Measurements from ENCODE around the gene DAAM1.

Gene DAAM1

DNA sequence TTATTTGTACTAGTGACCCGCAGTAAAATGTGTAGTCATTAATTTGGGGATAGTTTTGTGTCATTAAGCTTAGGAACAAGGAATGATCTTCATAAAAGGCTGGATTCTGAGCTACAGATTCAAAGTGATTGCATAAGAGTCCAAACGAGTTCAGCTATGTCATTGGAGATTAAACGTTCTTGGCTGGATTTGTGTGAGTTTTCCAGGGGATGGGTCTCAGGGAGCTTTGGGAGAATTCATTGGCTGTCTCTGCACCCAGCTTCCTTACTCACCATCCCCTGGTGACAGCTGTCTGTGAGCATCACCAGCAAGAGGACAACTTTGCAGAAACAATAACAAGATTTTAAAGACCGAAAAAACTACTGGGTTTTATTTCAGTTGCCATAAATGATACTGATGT, 130.4 kb downstream of the DAAM1 start:
- no peak for DNase-seq

DNA sequence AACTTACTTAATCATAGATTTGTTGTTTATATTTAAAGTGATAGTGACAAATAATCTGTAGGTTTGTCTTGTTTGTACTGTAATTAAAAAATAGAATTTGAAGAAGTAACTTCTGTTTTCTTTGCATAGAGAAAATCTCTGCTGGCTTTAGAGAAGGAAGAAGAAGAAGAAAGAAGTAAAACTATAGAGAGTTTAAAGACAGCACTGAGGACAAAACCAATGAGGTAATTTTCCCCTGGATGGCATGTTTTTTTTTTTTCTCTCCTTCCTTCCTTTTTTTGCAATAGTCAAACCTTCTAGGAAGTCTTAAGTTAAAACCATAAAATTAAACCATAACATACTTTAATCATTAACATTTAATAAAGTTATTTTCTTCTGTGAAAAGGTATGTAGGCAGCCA, 131.9 kb downstream of the DAAM1 start:
- no peak for DNase-seq

DNA sequence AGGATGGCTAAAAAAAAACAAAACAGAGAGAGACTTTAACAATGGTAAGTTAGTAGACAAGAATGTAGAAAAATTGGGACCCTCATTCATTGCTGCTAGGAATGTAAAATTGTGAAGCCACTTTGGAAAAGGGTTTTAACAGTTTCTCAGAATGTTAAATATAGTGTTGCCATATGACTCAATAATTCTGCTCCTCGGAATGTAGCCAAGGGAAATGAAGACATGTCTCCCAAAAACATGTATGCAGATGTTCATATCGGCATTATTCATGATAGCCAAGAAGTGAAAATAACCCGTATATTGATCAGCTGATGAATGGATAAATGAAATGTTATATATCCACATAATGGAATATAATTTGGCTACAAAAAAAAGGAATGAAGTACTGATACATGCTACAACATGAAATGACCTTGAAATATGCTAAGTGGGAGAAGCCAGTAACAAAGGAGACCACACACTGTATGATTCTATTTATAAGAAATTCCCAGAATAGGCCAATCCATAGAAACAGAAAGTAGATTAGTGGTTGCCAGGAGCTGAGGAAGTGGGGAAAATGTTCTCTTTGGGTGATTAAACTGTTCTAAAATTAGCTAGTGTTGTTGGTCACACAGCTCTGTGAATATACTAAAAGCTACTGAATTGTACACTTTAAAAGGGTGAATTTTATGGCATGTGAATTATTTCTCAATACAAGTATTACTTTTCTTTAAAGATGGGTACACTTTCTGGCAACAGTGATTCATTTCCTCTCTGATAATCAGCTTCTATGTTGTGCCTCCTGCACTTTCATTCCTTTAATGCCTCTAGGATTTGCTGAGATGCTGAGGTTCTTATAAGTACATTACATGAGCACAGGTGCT, 132.5 kb downstream of the DAAM1 start:
- DNase-seq: no peak

DNA sequence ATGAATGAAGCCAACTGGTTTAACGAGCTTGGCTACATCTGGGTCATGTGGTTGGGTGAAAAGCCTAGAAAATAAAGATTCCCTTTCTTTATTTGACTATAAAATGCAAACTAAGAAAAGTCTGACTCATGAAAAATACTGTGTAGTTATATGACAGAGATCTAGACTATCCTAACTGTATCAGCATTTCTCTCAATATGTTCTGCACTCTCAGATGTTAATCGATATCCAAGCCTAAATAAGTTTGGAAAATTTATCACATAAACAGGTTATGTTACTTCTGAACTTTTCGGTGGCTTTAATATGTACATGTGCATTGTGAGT, 133.1 kb downstream of the DAAM1 start:
- DNase-seq: no peak

DNA sequence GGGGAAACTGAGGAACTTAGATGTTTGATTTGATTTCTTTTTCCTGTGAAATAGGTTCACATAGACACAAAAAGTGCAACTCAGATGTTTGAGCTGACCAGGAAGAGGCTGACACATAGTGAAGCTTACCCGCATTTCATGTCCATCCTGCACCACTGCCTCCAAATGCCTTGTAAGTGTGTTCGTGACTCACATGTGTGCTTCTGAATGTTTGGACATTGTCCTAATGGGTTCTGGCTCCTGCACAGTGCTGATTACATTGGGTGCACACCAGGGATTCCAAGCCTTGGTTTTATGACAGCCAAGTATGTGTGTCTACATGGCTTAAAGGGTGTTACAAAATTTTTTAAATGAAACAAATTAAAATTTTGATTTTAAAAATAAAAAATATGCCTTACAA, 137.4 kb downstream of the DAAM1 start:
- no peak for DNase-seq

DNA sequence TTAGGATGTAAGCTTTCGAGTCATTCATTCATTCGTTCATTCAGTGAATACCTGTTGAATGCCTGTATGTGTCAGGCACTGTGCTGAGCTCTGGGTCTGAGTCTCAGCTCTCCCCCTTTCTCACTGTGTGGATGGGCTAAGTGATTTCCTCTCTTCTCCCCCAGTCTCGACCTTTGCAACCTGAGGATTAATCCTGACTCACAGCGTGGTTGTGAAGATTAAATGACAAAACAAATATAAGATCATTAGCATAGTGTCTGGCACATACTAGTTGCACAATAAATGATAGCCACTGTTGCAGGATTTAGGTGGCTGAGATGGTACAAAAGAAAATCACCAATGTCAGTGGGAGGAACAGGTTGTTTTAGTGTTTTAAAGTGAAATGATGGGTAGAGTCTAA, 140.0 kb downstream of the DAAM1 start:
- DNase-seq: no peak

DNA sequence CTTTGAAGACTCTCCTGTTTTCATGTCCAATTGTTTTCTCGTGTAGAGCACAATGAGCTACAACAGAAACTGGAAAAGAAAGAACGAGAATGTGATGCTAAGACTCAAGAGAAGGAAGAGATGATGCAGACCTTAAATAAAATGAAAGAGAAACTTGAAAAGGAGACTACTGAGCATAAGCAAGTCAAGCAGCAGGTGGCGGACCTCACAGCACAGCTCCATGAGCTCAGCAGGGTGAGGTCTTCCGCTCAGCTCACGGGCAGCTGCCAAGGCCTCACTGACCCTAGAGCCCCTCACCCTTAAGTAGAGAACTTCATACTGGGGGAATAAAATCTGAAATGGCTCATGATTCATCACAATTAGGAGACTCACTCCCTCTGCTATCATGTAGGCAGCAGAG, 142.0 kb downstream of the DAAM1 start:
- no peak for DNase-seq

DNA sequence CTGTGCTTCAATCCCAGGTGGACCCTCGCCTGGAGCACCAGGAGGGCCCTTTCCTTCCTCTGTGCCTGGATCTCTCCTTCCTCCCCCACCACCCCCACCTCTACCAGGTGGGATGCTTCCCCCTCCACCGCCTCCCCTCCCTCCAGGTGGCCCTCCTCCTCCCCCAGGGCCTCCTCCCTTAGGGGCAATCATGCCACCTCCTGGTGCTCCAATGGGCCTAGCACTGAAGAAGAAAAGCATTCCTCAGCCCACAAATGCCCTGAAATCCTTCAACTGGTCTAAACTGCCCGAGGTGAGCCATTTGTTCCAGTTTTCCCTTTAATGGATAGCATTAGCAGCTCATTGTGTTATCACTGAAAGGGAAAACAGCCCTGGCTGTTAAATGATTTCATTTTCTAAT, 142.8 kb downstream of the DAAM1 start:
- no peak for DNase-seq

DNA sequence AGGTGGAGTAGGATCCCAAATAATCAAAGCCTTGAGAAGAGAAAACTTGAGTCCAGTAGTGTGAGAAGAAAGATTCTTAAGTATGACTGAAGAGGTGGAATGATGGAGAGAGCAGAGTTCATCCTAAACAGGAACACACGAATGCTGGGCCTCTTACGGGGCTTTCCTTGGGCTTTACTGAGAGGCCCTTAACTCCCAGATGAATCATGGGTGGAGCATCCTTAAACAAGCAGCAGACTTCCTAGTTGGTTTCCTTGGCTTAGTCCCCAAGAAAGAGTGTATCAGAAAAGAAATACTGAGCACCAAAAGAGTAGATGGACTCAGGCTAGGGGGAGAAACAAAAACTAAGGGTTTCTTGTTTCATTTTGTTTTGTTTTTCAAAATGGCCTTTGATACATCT, 144.3 kb downstream of the DAAM1 start:
- DNase-seq: no peak

DNA sequence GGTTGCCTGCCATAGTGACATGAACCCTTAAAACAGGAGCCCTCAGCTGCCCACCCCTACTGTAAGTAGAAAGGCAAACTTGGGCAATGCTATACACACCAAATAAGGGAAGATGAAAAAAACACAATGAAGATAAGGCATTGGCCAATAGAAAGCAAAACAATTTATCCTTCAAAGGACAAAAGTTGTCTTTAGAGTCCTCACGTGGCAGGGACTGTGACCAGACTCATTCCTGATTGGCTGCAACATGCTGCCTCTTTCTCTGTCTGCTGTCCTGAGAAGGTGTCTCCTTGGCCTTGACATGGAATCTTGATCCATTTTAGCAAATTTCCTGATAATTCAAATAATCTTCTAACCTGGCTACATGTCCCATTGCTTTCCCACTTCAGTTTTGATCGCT, 144.8 kb downstream of the DAAM1 start:
- no peak for DNase-seq

DNA sequence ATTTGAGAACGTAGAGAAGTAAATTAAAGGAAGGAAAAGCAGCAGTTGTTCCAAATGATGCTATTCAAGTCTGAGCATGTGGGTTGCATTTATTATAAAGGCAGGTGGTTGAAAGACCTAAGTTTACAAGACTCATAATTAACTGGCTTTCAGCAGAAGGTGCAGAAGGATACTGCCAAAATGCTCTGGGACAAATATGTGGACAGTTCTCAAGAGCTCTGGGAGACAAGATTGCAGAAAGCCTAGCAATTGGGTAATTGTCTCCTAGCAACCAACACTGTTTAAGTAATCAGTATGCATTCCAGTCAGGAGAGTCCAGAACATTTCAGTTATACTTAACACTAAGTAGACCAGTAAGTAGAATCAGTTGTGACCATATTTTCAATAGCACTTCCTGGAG, 145.2 kb downstream of the DAAM1 start:
- DNase-seq: no peak

DNA sequence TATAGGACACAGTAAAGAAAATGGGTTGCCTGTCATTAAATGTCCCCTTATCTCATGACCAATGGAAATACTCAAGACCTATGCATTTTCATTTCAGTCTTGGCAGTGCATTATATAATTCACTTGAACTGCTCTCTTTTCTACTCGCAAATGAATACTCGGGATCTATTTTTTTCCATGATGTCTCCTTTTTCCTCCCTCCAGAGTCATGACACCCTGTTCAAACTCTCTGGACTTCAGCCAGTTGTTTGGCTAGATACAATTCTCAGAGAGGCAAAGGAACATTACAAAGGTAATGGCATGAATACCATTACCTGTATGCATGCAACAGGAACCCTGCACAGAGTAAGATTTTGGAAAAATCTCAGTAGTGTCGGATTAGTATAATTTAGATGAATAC, 145.8 kb downstream of the DAAM1 start:
- DNase-seq: no peak

DNA sequence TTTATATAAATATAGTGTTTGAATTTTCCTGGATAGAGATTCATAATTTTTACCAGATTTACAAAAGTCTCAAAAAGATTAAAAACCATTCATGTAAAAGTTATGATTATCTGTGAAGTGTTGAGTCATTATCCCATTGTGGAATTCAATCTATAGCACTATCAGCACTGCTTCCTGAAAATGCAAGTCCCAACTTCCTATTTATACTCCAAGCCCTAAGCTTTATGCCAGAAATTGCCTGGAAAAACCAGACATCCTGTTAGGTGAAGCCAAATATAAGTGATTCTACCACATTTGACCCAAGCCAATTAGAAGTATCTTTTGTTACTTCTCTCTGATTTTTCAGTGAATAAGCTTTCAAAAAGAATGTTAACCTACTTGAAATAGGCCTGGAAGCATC, 147.6 kb downstream of the DAAM1 start:
- no peak for DNase-seq

DNA sequence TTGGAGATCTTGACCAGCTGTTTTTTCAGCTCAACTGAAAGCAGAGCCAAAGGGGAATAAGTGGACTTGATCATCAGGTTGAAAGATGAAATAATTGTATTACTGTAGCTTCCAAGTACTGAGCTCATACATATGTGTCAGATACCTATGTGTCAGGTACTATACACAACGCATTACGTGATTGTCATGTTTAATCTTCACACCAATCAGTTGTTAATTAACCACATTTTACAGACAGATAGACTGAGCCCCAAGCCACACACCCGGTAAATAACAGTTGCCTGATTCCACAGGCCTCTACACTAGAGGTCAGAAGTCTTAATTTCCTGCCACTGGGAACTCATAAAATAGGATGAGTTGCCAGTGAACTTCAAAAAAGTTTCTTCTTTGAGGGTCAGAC, 148.2 kb downstream of the DAAM1 start:
- no peak for DNase-seq

DNA sequence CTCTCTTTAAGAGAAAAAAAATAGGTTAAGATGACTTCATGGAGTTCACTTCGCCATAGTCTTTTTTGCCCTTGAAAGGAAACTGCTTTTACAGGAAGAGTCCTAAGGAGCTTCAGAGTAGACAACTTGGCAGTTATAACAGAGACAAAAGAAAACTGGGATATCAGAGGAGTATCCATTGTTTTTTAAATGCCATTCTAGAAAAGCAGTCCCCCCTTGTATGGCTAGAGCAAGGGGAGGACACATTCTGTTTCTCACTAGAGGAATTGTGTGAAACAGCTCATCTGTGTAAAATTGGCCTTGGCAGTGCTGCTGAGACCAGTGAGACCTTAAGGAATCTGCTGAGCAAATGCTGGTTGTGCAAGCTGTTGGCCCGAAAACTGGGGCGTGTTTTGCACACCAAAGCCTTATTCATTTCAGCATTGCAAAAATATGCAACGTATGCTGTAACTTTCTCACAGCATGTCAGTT, 148.7 kb downstream of the DAAM1 start:
- DNase-seq: no peak

DNA sequence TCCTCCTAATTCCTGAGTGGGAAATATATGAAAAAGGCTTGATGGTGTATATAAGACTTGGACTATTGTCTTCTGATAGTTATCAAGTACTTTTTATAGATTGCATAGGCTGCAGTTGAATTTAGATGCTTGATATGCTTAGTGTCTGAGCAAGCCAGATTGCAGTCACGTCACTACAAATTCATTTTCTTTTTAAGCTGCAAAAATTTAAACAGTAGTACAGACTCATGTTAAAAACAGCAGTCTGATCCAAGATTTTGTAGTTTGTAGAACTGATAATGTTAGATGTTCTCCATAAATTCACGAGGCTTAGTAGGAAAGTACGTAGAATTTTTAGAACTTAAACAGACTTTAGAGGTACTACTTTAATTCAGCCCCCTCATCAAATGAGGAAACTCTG, 150.3 kb downstream of the DAAM1 start:
- DNase-seq: no peak

DNA sequence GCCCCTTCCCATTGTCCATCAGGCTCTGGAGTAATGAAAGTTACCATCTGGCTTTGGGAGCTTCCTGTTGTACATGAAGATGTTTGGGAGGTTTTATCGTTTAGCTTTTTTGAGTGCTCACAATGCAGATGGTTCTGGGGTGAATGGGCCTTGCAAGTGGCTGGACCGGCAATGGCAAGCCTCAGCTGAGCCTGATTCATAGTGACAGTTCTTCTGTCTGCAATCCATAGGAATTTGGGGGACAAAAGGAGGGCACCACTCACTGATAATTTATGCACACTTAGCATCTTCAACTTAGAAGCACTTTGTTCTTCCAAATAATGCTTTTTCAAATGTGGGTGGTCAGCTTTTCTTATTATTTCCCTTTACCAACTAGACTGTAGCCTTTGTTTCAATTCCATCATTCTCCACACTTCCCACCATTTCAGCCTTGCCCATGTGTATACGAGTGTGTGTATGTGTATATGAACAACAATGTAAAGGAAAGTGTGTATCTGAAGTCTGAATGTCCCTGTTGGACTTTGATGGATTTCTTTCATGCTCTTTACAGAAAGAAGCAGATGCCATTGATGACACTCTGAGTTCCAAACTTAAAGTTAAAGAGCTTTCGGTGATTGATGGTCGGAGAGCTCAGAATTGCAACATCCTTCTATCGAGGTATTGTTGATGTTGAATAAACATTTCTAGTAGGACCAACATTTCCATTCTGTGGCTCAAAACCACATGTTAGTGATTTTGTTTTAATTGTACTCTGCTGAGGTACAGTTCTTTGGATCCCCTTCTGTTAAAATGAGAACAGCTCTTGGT, 151.3 kb downstream of the DAAM1 start:
- no peak for DNase-seq

DNA sequence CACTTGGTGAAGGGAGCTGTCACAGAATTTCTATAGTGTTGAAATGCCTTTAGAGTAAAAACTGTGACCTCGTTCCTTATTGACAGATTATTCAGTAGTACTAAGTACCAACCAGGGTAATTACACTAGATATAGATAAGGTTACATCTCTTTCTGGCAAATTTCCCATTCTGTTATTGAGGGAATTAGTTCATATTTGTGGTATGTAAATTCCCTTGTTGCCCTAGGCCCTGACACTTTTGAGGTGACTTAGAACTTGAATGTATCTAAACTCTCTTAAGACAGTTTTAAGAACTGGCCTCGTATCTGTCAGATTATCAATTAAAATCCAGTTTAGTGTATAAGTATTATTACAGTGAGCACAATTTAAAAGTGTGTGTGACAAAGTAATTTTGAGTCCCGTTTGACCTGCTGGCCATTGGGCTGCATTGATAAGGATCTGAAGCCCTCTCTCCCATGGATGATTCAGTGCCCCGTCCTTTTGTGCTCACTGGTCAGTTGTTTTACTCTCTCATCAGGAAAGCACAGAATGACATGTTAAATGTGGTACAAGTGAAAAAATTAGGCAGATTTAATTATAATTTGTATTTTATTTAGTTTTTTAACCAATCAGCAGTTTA, 153.5 kb downstream of the DAAM1 start:
- DNase-seq: no peak

DNA sequence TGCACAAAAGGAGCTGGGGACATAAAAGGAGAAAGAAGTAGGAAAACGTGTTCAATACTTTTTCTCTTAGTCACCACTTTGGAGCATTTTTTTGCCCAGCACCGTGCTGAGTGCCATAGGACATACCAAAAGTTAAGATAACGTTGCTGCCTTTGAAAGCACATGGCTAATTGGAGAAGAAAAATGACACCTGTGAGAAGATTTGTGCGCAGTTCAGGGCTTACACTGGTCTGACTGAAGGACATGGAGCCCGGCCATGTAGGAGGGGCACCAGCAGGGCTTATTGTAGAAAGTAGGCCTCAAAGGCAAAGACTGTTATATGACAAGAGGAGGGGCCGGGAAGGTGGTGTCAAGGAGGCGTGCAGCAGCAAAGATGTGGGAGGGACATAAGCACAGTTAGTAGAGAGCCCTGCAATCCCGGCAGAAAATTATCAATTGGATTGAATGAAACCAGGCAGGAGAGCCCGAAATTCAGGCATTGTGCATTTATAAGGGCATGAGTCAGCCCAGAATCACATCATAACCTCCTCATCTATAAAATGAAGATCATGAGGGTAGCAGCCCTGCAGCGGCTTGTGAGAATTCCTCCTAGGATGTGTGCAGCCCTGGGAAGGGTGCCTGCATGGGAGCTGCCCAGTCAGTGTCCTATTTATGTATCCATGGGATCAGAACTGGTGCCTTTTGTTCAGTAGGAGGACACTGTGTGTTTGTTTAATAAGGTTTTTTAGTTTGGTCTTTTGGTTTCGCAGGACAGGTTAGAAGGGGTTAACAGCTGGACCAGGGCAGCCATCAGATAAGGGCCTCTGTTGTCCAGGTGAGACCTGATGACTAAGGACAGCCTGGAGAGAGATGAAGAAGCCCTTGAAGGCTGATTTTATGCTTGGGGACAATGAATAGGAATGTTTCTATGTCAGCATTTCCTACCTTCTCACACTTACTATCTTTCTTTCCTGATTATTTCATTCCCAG, 154.3 kb downstream of the DAAM1 start:
- no peak for DNase-seq

DNA sequence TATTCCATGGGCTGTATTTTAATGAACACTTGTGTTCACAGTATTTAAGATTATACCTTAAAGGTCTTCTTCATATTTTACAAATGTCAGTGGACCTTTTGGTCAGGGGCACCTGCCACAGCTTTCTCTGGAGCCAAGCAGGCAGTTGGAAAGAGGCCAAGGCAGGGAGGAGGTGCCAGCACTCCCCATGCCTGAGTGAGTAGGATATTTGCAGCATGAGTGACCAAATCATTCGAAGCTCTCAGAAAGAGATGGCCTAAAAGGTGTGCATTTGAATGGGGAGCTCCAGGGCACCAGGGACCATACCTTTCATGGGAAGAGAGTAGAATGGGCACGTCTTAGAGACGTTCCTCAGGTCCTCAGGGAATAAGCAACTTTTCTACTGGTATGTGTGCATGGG, 155.1 kb downstream of the DAAM1 start:
- no peak for DNase-seq

DNA sequence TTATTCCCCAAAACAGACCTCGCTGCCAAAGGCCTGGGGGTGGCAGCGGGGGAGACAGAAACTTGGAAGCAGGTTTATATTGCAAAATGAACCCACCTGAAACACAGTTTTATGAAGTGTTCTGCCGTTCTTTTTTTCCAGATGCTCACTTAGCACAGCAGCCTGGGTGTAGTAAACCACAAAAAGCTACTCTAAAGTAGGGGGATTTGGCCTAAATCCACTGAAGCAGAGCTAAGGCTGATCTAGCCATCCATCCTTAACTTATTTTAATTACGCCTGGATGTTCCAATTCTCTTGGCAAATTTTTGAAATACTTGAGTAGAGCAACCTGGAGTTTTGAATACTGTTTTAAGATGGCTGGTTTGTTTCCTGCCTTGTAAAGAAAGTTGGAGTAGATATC, 155.5 kb downstream of the DAAM1 start:
- no peak for DNase-seq

DNA sequence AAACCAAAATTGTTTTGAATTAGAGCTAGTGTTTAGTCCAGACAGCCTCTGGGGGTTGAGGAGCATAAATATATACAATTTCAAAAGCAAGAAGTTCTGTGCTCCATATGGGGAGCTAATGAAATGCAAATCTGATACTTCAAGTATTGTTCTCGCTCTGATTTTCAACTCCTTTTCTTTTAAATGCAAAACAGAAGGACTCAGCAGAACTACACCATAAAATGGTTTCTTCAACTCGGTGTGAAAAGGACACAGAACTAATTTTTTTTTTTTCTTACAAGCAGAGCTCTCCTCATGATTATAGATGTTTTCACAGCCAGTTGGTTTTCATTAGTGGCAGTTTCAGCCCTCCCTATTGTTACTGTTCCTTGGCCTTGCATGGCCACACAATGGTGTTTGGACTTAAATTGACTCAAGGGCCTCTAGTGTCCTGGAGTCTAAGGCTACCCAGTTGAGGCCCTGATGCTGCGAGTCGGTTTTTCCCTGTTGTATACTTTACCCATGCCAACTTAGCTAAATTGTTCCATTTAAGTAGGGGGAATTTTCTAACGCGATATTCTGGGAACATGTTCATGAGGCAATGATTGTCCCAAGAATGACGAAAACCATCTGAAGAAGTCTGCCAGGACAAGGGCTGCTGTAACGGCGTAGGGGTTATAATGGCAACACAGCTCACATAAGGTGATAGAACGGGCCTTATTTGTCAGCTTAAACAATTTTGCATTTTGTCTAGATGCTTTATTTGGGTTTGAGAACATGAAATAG, 156.4 kb downstream of the DAAM1 start:
- DNase-seq: no peak
